Astrocyte of the cerebellum (primary cell): ENCODE results near the gene SUMO4.

ENCODE experiments used
- DNase-seq: peaks from one replicate; pipeline ENCODE4 v3.0.0-alpha.2; 2011; ENCODE audit warnings: low read depth
- H3K4me3 ChIP-seq: 2 replicates; pipeline ENCODE4 v1.5.1; 2011; ENCODE audit warnings: mild to moderate bottlenecking, low read depth, low read length, moderate library complexity
- in situ Hi-C: cut with HindIII; loops from 2 replicates; pipeline ENCODE4 v1.10.0; 2017; ENCODE audit warnings: low sequenced_read_pairs
- TF ChIP-seq, protein P1 (sequence below): IDR thresholded peaks from 2 replicates; pipeline ENCODE4 v1.5.1; 2012; ENCODE audit warnings: low read length, low read depth, moderate library complexity, mild to moderate bottlenecking; ENCODE audit errors: missing control alignments

The SUMO4 gene

DNA sequence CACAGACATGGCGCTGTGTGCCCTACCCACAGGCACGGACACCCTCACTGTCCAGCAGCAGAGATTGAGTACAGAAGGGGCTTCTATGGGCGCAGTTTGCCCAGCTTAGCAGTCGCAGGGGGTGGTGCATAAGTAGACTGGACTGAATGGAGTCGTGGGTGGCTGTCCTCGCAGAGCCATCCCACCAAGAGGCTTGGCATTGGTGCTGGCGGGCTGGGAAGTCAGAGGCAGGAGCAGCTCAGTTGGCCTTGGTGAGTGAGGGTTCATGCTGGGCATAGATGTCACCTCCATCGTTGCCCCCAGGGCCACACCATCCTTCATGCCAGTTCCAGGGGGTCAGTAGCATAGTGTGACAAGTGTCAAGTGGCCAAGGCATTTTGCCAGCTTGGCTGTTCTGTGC, 25.2 kb downstream of the SUMO4 start:
- TF ChIP-seq, protein P1, sequence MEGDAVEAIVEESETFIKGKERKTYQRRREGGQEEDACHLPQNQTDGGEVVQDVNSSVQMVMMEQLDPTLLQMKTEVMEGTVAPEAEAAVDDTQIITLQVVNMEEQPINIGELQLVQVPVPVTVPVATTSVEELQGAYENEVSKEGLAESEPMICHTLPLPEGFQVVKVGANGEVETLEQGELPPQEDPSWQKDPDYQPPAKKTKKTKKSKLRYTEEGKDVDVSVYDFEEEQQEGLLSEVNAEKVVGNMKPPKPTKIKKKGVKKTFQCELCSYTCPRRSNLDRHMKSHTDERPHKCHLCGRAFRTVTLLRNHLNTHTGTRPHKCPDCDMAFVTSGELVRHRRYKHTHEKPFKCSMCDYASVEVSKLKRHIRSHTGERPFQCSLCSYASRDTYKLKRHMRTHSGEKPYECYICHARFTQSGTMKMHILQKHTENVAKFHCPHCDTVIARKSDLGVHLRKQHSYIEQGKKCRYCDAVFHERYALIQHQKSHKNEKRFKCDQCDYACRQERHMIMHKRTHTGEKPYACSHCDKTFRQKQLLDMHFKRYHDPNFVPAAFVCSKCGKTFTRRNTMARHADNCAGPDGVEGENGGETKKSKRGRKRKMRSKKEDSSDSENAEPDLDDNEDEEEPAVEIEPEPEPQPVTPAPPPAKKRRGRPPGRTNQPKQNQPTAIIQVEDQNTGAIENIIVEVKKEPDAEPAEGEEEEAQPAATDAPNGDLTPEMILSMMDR = no peak
- DNase-seq = no peak
- in situ Hi-C loops = no loop called here
- no peak overlapping the region for H3K4me3 ChIP-seq

DNA sequence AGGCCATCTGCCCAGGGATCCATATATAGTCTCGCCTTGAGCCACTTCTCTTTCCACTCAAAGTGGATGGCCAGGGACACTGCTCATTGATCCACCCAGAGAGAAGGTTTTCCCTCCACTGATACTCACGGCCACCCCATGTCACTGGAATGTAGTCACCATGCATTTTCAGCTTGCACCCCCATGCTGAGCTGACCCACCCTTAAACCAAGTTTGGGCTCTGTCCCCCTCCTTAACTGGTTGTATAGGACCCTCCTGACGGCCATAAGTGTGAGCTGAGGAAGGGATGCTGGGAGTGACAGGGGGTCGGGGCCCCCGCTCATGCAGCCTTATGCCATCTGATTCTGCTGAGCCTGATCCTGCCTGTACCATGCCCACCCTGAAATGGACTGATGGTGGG, 25.7 kb downstream of the SUMO4 start:
- TF ChIP-seq, protein P1 = no peak
- no peak for DNase-seq
- in situ Hi-C loops = no loop called here
- H3K4me3 ChIP-seq = no peak overlapping the region

DNA sequence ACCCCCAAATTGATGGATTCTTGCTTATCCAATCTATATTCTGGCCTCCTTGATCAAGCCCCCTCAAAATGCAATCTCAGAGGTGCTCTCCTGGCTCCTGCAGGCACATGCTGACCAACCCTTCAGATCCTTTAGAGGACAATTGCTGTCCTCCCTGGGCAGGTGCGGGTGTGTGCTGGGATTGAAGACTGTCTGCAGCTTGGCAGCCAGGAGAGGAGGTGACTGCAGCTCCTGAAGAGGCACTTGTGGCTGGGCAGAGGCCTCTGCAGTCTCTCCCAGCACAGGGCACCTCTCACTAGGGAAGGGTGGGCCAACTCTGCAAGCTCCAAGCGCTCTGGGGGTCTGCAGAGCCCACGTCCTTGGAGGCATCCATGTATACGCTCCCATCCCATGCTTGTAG, 28.5 kb downstream of the SUMO4 start:
- H3K4me3 ChIP-seq = no peak overlapping the region
- no peak for DNase-seq
- TF ChIP-seq, protein P1 = no peak
- in situ Hi-C loops = no loop called here

DNA sequence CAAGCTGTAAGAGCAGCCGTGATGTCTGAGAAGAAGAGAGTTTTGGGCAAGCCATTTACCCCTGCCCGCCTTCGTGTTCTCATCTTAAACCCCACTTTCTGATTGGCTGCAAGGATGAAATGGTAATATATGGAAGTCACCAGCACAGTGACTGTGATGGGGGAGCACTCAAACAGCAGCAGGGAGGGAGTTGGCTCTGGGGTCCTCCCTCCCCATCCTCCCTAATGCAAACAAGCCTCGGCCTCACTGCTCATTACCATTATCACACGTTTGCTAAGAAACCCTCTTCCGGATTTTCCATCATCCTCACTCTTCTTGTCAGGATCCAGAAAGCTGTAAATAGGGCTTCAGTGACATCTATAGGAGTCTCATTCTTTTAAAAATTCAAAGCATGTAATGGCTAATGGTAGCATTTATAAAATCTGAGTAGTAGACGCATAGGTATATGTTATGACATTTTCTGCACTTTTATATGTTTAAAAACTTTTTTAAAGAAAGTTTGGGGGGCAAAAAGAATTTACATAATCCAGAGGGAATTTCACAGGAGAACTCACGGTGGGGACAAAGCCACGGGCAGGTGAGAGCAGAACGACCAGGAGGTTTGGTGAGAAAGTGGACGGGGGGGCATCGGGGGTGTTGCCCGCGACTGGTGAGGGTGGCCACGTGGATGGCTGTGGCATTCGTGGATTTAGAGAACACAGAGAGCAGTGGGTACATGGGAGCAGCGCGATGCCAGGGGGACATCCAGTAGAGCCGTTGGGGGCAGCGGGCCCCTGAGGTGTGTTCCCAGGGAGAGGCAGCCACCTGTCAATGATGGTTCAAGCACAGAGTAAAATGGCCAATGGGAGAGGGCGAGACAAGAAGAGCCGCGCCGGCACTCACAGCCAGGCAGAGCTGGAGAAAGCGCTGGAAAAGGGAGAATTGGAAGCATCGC, 29.6 kb downstream of the SUMO4 start:
- TF ChIP-seq, protein P1 = no peak
- no peak overlapping the region for H3K4me3 ChIP-seq
- in situ Hi-C loops = loop anchor here (5.0 kb wide), 1 partner anchor 103 kb away; no protein-coding TSS in a partner anchor
- no peak for DNase-seq

DNA sequence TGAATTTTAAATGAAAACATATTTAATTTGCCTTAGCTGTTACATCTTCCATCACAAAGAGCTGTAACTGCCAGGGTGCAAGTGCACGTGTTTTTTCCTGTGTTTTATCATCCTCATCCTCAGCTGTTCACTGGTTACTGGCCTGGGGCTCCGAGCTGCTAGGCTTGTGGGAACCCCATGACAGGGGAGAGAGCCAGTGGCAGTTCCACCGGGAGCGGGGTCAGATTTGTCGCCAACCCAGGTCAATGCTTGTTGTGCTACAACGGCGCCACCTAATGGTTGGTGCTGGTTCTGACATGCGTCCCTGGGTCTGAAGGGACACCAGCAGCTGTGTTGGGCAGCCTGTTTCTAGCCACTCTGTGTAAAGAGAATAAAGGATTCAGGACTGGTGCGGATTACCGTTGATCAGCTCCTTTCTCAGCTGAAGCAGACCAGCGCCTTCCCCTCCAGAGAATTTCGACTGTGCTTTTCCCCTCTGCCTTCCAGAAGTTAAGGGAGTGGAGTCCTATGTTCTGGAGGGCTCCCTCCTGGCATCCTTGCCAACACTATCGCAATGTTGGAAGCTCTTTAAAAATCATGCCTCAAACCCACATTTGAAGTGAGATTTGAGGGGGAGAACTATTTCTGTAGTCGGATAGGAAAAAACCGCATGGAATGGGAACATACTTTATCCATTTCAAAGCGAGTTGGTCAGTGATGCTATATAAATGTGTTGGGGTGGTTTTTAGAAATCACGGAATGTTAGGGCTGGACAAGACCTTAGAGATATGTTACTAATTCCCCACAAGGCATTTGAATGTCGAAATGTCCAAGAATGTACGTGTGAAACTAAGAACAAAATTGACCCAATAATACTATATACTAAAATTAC, 32.1 kb downstream of the SUMO4 start:
- DNase-seq = peak; percentile 60
- in situ Hi-C loops = loop anchor here (5.0 kb wide), 1 partner anchor 100 kb away; no protein-coding TSS in a partner anchor
- H3K4me3 ChIP-seq = no peak overlapping the region
- TF ChIP-seq, protein P1 = peak; percentile 87

DNA sequence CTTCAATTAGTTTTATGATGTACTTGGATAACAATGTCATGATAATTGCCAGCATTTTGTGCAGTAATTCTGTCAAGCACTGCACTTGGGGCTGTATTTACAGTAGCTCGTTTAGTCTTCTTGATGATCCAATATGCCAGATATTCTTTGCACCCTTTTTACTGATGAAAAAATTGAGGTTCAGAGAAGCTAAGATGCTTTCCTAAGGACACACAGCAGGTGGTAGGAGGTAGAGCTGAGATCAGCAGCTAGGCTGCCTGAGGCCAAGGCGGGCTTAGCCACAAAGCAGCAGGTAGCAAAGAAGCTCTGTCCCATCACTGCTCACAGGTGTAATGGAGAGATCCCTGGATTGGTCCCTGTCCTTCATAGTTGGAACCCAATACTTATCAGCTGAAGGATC, 33.3 kb downstream of the SUMO4 start:
- in situ Hi-C loops = loop anchor here (5.0 kb wide), 1 partner anchor 99 kb away; no protein-coding TSS in a partner anchor
- no peak overlapping the region for H3K4me3 ChIP-seq
- TF ChIP-seq, protein P1 = no peak
- no peak for DNase-seq
